Midbrain (tissue), 1 donor: ENCODE measurements around the gene ERVW-1.
A peak's percentile ranks its signal among the peaks of the same experiment; 100 is the strongest.
"Not testable (repeated sequence)": the region's sequence is repeated elsewhere in the genome, so short reads cannot be mapped to it uniquely, and the experiment has no call there.

Source experiments
- DNase-seq: peaks from one replicate; lab custom pipeline; 2025; lab: John Stamatoyannopoulos, UW

Gene ERVW-1

DNA sequence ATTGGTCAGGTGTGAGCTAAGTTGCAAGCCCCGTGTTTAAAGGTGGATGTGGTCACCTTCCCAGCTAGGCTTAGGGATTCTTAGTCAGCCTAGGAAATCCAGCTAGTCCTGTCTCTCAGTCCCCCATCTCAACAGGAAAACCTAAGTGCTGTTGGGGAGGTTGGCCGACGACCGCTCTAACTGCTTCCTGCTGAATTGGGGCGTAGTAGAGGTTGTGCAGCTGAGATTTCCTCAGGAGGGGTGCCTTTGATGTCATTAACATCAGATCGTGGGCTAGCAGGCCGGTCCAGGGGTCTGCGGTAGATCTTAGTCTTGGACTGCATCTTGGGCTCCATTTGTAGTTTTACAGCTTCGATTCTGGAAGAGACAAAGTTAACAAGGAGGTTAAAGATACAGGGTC, 9.2 kb downstream of the ERVW-1 start:
- not testable (repeated sequence) for DNase-seq

DNA sequence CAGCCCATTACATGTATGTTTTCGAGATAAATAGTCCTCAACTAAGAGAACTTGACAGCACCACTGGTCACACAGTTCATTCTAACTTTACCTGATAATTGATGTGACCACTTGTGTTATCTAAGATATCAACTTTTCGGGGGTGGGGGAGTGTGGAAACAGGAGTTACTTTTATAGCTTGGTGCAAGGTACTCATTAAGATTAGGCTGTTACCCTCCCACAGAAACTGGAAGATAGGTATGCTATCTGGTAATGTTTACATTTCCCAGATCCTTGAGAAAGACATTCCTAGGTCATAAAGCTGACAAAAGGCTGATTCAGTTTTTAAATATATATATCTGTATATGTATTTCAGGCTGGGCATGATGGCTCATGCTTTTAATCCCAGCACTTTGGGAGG, 11.1 kb downstream of the ERVW-1 start:
- no peak for DNase-seq

DNA sequence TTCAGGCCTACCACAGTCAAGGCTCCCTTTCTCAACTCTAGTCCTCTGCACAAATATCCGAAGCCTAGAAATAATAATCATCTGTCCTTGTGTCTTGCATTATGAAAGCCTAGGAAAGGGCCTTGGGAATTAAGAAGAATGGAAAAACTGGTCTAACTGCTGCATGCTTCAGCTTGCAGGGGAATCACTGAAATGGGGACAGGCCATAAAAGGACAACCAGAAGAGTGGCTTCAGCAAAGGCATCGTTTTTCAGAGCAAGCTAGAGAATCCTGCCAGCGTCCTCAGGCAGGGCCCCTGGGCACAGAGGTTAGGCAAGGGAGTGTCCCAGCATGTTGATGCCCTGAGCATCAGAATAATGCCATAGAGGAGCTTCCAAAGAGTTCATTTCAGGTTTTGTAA, 13.2 kb downstream of the ERVW-1 start:
- DNase-seq: no peak

DNA sequence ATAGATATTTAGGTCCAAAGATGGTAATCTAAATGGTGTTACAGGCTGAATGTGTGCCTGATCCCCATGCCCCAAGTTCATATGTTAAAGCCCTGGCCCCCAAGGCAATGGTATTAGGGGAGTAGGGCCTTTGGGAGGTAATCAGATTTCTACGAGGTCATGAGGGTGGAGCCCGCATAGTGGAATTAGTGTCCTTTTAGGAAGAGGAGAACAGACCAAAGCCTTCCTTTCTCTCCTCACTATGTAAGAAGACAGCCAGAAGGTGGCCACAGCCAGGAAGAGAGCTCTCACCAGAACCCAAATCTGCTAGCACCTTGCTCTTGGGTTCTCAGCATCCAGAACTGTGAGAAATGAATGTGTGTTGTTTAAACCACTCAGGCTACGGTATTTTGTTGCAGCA, 15.2 kb downstream of the ERVW-1 start:
- DNase-seq: no peak

DNA sequence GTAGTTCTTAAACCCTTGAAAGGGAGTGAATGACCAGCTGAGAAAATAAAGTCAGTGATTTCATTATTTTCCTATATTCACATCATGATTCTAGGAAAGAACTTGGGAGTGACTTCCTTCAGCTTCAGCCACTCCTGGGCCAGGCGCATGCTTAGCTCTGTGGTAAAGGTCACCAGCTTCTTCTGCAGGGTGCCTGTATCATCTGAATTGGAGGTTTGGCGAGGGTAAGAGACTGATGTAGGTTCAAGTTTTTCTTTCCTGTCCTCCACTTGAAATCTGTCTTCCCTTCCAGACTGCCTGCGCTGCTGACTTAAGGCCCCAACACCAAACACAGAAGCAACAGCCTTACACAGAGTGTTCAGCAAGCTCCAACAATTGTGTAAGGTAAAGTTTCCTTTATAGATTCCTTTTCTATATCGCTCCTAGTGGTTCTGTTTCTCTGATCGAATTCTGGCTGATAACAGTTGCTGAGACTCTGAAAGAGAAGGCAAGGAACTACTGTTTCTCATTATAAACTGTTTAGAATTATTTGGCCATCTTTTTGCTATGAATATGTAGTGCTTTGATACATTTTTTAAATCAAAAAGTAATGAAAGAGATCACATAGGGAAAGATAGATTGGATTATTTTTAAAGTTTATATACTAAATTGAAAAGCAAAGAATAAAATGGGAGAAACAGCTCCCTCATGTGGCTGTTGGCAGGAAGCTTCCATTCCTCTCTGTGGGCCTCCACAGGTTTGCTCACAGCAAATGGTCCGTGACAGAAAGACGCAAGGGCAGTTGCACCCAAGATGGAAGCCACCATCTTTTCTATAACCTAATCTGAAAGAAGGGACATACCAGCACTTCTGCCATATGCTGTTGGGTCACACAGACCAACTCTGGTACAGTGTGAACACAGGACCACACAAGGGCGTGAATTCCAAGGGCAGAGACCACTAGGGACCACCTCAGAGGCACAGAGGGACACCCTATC, 16.4 kb downstream of the ERVW-1 start:
- DNase-seq: peak; percentile 13

DNA sequence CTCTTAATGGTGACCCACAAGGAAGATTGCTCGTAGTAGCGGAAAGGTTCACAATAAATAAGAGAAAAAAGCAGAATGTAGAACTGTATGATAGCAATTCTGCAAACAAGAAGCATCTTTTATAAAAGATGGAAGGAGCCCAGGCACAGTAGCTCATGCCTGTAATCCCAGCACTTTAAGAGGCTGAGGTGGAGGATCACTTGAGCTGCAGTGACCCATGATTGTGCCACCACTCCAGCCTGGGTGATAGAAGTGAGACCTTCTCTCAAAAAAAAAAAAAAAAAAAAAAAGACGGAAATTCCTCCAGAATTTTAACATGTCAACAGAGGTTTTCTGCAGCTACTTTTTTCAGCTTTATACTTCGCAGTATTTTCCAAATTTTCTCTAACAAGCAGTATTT, 17.2 kb downstream of the ERVW-1 start:
- DNase-seq: no peak

DNA sequence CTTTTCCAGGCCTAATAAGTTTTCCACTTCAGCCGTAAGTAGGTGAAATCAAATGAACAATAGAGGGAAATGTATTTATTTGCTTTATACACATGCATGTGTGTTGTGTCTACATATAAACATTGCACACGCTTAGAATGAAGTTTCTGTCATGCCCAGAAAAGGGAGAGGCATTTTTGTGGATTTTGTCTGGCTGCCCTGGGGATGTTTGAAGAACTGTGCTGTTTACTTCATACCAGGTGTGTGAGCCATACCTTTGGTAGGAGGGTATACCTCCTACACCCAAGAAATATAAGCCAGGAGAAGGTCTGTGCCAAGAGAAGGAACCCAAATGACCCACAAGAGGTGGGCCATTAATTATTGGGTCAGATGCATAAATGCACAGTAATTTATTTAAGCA, 17.6 kb downstream of the ERVW-1 start:
- DNase-seq: no peak

DNA sequence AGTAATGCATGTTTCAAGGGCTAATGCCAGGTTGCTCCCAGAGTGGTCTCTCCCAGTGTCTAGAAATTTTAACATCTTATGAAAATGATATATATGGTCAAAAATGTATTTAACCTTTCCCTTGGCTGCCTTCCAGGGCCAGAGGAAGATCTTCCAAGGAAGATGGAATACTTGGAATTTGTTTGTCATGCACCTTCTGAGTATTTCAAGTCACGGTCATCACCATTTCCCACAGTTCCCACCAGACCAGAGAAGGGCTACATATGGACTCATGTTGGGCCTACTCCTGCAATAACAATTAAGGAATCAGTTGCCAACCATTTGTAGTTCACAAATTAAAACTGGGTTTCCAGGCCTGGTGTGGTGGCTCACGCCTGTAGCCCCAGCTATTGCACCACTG, 21.5 kb downstream of the ERVW-1 start:
- no peak for DNase-seq

DNA sequence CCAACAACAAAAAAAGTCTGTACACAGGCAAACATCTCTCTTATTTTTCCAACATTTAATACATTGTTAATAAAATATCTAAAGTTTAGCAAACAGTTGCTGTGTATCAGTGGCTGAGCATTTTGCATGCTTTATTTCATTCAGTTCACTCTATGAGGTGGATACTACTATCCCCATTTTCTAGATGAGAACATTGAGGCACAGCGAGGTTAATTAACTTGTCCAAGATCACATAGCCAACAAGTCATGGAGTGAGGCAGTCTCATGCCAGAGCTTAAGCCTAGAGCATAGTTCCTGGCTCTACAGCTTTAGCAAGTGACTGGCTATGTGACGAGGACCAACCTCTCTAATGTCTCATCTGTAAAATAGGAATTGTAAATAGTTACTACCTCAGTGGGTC, 26.1 kb downstream of the ERVW-1 start:
- no peak for DNase-seq

DNA sequence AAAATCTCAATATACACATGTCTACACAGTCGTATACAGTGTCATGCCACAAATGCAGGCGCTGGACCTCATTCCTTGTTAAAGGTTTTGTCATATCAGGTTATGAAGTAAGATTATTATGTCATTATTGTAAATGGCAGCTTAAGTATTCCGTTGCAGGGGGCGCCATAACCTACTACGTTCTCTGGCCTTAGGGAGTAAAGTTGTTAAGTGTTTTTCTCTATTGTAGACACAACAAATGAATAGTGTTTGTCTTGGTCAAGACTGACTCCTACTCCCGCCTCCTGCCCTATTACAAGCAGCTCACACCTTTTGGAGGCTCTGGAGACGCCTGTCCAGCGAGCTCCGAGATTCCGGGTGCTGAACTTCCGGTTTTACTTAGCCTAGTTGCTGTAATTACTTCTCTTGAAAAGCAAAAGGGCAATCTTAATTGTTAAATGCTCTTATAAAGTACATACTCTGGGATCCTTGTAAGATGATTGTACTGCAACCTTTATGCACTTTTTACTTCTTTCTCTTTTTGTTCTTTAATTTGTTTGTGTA, 29.5 kb downstream of the ERVW-1 start:
- peak; percentile 29 for DNase-seq

DNA sequence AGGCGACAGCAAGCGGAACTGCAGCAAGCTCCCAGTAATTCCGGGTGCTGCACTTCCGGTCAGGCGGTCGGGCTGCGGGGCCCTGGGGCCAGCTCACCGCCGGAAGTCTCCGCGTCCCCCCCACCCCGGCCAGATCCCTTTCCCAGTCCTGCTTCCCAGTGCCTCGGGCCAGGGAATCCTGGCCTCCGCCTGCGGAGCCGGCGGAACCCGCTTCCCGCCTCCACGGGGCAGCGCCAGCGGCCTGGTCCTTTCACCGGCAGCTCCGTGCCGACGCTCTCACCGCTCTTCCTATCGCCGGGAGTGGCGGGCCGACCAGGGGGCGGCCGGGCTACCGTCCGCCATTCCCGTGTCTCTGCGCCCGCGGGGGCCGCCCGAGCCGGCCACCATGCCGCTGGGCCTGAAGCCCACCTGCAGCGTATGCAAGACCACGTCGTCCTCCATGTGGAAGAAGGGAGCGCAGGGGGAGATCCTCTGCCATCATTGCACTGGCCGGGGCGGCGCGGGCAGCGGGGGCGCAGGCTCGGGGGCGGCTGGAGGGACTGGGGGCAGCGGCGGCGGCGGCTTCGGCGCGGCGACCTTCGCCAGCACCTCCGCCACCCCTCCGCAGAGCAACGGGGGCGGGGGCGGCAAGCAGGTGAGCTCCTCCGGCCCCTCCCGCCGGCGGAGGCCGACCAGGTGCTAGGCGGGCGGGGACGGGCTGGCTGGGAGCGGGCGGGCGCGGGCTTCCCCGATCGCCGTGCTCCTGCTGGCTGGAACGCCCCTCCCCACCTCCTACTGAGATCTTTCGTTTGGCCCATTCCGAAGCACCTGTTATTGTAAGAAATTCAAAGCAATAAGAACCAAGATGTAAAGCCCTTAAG, 30.2 kb downstream of the ERVW-1 start, which contains the start of gene GATAD1:
GATAD1 (plus strand) TSS at position 138 of the 860 bp plus-strand sequence; CDS start at position 386, 248 bp downstream.
- peak; percentile 94 for DNase-seq

DNA sequence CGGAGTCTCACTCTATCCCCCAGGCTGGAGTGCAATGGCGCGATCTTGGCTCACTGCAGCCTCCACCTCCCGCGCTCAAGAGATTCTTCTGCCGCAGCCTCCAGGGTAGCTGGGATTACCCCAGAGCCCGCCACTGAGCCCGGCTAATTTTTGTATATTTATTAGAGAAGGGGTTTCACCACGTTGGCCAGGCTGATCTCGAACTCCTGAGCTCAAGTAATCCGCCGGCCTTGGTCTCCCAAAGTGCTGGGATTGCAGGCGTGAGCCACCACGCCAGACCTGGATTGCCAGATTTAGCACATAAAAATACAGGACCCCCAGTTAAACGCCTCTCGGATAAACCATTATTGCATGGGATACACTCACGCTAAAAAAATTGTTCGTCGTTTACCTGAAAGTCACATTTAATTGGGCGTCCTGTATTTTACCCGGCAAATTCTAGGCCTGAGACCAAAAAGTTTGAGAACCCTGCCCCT, 30.8 kb downstream of the ERVW-1 start:
- no peak for DNase-seq

DNA sequence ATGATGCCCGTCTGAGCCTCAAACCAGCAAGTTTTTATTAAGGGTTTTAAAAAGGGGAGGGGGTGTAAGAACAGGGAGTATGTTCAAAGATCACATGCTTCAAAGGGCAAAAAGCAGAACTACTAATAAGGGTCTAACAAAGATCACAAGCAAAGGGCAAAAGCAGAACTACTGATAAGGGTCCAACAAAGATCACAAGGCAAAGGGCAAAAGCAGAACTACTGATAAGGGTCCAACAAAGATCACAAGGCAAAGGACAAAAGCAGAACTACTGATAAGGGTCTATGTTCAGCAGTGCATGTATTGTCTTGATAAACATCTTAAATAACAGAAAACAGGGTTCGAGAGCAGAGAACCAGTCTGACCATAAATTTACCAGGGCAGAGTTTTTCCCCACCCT, 35.0 kb downstream of the ERVW-1 start:
- DNase-seq: not testable (repeated sequence)

DNA sequence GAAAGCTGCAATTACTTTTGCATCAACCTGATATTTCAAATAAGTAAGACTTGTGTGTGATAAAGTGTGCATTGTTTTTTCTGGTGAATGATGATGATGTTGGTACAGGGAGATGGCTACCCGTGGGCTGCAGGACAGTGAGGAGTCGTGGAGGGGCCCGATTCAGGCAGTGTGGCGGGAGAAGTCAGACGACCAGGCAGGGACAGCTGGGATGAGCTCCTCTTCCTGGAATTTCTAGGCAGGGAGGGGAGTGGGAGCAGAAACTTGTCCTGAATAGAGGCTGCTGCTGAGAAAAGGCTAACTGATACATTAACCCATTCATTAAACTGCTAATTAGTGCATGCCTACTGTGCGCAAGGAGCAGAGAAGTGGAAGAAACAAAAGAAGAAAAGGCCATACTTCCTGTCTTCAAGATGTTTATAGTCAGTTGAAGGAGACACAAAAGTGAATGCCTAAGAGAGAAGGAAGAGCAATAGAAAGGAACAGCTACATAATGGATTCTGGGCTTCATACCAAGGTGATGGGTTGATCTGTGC, 39.7 kb downstream of the ERVW-1 start:
- no peak for DNase-seq

DNA sequence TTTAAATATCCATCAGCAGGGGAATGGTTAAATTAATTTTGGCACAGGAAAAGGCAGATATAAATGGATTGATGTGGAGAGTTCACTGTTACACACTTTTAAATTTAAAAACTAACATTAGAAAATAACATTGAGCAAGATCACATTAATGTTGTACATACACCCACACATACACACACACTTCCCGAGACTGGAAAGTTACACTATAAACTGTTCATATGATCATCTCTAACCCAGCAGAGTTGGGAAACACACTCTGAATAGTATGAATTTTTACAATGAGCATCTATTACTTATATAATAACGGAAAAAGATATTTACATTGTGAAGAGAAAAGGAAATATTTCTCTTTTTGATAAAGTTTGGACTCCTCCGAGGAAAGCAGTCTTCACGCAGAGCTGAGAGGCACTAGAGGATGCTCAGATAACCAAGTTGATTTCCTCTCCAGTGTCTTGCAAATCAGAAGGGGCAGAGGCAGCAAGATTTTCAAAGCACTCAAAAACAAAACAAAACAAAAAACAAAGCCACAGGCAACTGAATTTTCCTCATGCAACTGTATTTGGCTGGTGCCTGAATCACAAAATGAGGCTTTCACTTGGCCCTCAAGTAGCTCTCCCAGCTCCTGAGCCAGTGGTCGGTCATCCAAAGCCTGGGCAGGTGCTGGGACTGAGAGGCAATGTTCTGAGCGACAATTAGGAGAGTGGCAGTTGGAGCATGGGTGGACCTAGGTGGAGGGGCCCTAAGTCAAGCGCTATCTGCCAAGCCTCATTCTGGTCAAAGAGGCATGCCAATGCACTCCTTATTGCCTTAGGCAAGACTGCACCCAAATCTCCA, 40.9 kb downstream of the ERVW-1 start:
- no peak for DNase-seq

DNA sequence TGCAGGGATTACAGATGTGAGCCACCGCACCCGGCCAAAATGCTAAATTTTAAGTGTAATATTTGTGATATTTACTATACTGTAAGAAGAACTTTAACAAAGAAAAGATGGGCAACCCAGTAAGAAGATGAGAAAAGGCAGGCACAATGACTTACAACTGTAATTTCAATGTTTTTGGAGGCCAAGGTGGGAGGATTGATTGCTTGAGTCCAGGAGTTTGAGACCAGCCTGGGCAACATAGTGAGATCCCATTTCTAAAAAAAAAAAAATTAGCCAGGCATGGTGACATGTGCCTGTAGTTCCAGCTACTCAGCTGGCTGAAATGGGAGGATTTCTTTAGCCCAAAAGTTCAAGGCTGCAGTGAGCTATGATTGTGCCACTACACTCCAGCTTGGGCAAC, 42.2 kb downstream of the ERVW-1 start:
- no peak for DNase-seq

DNA sequence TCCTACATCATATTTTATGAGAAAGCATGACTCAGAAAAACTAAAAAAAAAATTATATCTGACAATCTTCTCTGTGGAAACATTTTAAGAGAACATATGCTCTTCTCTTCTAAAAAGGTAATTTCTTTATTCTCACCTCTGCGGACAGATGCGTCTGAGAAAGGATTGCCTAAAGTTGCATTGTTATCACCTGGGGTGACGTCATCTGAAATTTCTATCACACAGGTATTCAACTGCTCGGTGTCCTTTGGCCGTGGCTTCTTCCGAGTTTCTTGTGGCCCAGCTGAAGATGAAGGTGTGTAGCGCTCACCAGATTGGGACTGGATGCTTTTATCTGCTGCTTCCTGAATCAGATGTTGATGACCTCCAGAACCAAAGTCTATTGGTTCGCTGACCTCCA, 44.7 kb downstream of the ERVW-1 start:
- DNase-seq: no peak

DNA sequence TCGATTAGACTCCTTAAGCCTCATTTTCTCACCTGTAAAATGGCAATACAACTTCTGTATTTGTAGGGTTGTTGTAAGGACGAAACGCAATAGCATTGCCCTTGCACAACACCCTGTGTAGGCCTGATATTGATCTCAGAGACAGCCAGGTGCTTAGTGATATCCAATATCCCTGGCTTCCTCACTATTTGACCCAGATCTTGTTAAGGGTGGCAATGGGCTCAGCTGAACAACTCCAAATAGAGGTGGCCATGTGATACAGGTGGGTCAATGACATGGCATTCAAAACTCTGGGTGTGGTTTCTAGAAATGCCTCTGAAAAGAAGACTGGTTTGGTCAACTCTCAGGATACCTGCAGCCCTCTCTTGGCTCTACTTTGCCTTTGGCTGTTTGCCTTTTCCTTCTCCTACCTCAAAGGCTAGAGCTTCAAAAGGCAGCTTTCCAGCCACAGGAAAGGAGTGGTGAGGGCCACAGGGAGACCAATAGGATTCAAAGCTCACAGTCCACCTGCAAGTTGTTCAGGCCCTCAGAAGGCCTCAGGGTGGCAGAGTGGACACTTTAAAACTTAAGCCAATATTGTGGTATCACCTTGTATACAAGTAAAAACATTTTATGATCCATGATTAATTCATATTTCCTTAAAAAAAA, 45.3 kb downstream of the ERVW-1 start:
- DNase-seq: no peak

DNA sequence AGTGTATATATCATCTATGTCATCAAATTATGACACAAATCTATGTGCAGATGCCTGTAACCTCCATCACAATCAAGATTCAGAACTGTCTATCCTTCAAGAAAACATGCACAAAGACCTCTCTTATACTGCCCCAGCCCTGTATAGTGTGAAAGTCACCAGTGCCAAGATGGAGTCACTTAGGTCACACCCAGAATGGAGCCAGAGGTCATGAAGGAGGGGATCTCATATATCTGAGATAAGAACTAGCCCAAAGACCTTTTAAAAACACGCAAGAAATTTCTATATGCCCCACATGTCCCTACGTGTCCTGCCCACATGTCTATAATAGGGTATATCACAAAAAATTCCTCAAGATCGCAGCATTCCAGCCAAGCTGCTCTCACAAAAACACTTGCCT, 50.6 kb downstream of the ERVW-1 start:
- DNase-seq: no peak

DNA sequence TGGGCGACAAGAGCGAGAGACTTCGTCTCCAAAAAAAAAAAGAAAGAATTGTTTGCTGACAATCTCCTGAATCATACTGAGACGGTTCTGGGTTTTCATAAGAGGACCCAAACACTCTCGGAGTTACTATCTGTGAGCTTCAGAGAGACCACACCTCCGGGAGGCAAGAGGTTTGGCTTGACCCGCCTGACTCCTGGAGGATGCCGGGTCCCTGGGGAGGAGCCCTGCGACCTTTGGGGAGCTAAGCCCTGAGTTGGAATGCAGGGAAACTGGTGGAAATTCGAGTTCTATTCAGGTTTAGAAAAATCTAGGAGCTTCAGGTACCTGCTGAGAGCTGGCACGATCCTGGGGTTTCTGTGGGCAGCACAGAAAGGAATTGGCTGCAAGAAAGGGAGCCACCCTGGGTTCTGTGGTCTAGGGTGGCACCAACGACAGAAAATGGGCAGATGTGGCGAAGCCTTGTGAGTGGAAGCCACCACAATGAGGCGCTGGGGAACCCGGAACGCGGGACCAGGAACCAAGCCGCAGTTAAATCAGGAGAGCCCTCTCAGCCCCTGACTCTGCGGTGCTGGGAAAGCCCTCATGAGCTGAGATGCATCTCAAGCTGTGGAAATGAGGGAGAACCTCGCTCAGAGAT, 52.3 kb downstream of the ERVW-1 start:
- DNase-seq: no peak
